A549 (cell line): ENCODE results near the gene STEAP1B. TPM values are rescaled to one million over a fixed set of nuclear protein-coding genes. Genes with fewer than 3 reads are reported as not detected.

Experiments
- ATAC-seq, 2 experiments: fragments of 200-7000 bp in 1 of 2; fragments of >200 bp in 1 of 2; cut with Nextera tagmentation in 1 of 2; cut with Tn5 transposase in 1 of 2; 3 replicates each; pipeline versions ENCODE4 v1.8.0 to v1.9.1; 2018 to 2020; ENCODE audit warnings: mild to moderate bottlenecking in 1 of 2, moderate library complexity in 1 of 2
- CTCF ChIA-PET: fragments of 300-600 bp; sonication (Branson Sonifier 250); formaldehyde crosslinking; extraction: SDS; loops from one replicate; lab custom pipeline; 2021; ENCODE audit warnings: antibody characterized with exemption, inconsistent platforms; lab: Yijun Ruan, JAX
- POLR2A ChIA-PET: fragments of 350-600 bp; formaldehyde crosslinking; extraction: SDS; loops from one replicate; lab custom pipeline; 2021; ENCODE audit warnings: antibody characterized with exemption, inconsistent platforms; lab: Yijun Ruan, JAX
- DNase-seq, 2 experiments: peaks; one replicate each; pipeline versions ENCODE4 v3.0.0 to v3.0.0-alpha.2; 2011 to 2016; ENCODE audit warnings: low read depth in 1 of 2, low spot score in 1 of 2
- FAIRE-seq: peaks from 2 replicates; lab custom pipeline; 2011; peaks lifted over from hg19 to GRCh38; lab: Jason Lieb, UNC
- H3K27ac ChIP-seq, 2 experiments: fragments of >200 bp; sonication (Bioruptor Twin); formaldehyde crosslinking; 3 replicates each; pipeline ENCODE4 v1.5.1; 2016 to 2017
- H3K4me1 ChIP-seq: fragments of >200 bp; sonication (Bioruptor Twin); formaldehyde crosslinking; 3 replicates; pipeline ENCODE4 v1.6.1; 2016
- H3K4me2 ChIP-seq: fragments of >200 bp; sonication (Bioruptor Twin); formaldehyde crosslinking; 3 replicates; pipeline ENCODE4 v1.6.1; 2016
- H3K4me3 ChIP-seq: fragments of >200 bp; sonication (Bioruptor Twin); formaldehyde crosslinking; 3 replicates; pipeline ENCODE4 v1.5.1; 2016
- H3K9me3 ChIP-seq: fragments of >200 bp; sonication (Bioruptor Twin); formaldehyde crosslinking; 3 replicates; pipeline ENCODE4 v1.6.1; 2016
- CBX2 ChIP-seq: fragments of 200-600 bp; sonication (generic); IDR thresholded peaks from 2 replicates; pipeline ENCODE4 v1.6.1; 2016; ENCODE audit warnings: low read depth, mild to moderate bottlenecking, borderline replicate concordance
- CBX8 ChIP-seq: fragments of 200-600 bp; sonication (generic); IDR thresholded peaks from 2 replicates; pipeline ENCODE4 v1.6.1; 2016
- CEBPB ChIP-seq, 2 experiments: fragments of >200 bp in 1 of 2; sonication (Bioruptor Twin) in 1 of 2; formaldehyde crosslinking in 1 of 2; IDR thresholded peaks; 2 replicates each; pipeline ENCODE4 v1.6.1; 2012 to 2016
- CHD4 ChIP-seq: fragments of 200-600 bp; sonication (generic); IDR thresholded peaks from 2 replicates; pipeline ENCODE4 v1.6.1; 2016; ENCODE audit warnings: antibody characterized with exemption, mild to moderate bottlenecking, borderline replicate concordance
- CTCF ChIP-seq: fragments of >200 bp; sonication (Bioruptor Twin); formaldehyde crosslinking; IDR thresholded peaks from 3 replicates; pipeline ENCODE4 v1.5.1; 2016
- EHF ChIP-seq: fragments of 250-450 bp; sonication (Bioruptor Pico); IDR thresholded peaks from 2 replicates; pipeline ENCODE4 v1.5.0; 2020; ENCODE audit warnings: mild to moderate bottlenecking
- FOSB ChIP-seq: fragments of 250-450 bp; sonication (Bioruptor Pico); IDR thresholded peaks from 2 replicates; pipeline ENCODE4 v1.5.0; 2020; ENCODE audit warnings: mild to moderate bottlenecking, moderate library complexity
- FOSL2 ChIP-seq, 2 experiments: fragments of 450-650 bp in 1 of 2; fragments of >200 bp in 1 of 2; sonication (Bioruptor Twin) in 1 of 2; formaldehyde crosslinking; IDR thresholded peaks; 2 replicates each; pipeline versions ENCODE4 v1.5.0 to v1.6.1; 2016 to 2020; ENCODE audit warnings: mild to moderate bottlenecking in 1 of 2, moderate library complexity in 1 of 2
- FOXS1 ChIP-seq: fragments of 250-450 bp; sonication (Bioruptor Pico); IDR thresholded peaks from 2 replicates; pipeline ENCODE4 v1.5.0; 2020; ENCODE audit warnings: mild to moderate bottlenecking, moderate library complexity
- GATA3 ChIP-seq: IDR thresholded peaks from 2 replicates; pipeline ENCODE4 v1.6.1; 2012; ENCODE audit warnings: borderline replicate concordance
- HMGXB4 ChIP-seq: fragments of 250-450 bp; sonication (Bioruptor Pico); IDR thresholded peaks from 2 replicates; pipeline ENCODE4 v1.5.0; 2021; ENCODE audit warnings: mild to moderate bottlenecking, moderate library complexity, borderline replicate concordance
- HOXA7 ChIP-seq: fragments of 250-450 bp; sonication (Bioruptor Pico); IDR thresholded peaks from 2 replicates; pipeline ENCODE4 v1.5.0; 2020; ENCODE audit warnings: mild to moderate bottlenecking, moderate library complexity
- HOXB13 ChIP-seq: fragments of 250-450 bp; sonication (Bioruptor Pico); IDR thresholded peaks from 2 replicates; pipeline ENCODE4 v1.5.0; 2020; ENCODE audit warnings: low read depth, mild to moderate bottlenecking, moderate library complexity
- HOXB5 ChIP-seq: fragments of 250-450 bp; sonication (Bioruptor Pico); IDR thresholded peaks from 2 replicates; pipeline ENCODE4 v1.5.0; 2020; ENCODE audit warnings: mild to moderate bottlenecking, moderate library complexity
- JUNB ChIP-seq: fragments of >200 bp; sonication (Bioruptor Twin); formaldehyde crosslinking; IDR thresholded peaks from 2 replicates; pipeline ENCODE4 v1.6.1; 2016
- MAFK ChIP-seq: fragments of 450-650 bp; IDR thresholded peaks from 2 replicates; pipeline ENCODE4 v1.6.1; 2014; ENCODE audit not compliant: partially characterized antibody
- MAX ChIP-seq: IDR thresholded peaks from 2 replicates; pipeline ENCODE4 v1.6.1; 2012
- MYC ChIP-seq: IDR thresholded peaks from 2 replicates; pipeline ENCODE4 v1.6.1; 2012; ENCODE audit warnings: mild to moderate bottlenecking, inconsistent platforms, low read length, improper control_type of control experiment, borderline replicate concordance
- NR3C1 ChIP-seq: fragments of >200 bp; sonication (Bioruptor Twin); formaldehyde crosslinking; IDR thresholded peaks from 3 replicates; pipeline ENCODE4 v1.6.1; 2017
- PHF8 ChIP-seq: fragments of 200-600 bp; sonication (generic); IDR thresholded peaks from 2 replicates; pipeline ENCODE4 v1.6.1; 2016; ENCODE audit warnings: low read depth, mild to moderate bottlenecking, antibody characterized with exemption, moderate library complexity, borderline replicate concordance
- RAD21 ChIP-seq, 2 experiments: fragments of >200 bp in 1 of 2; sonication (Bioruptor Twin) in 1 of 2; formaldehyde crosslinking in 1 of 2; IDR thresholded peaks in 1 of 2; conservative IDR thresholded peaks in 1 of 2; 2 replicates in 1 of 2; 3 replicates in 1 of 2; pipeline ENCODE4 v1.6.1; 2012 to 2018; ENCODE audit warnings: inconsistent platforms in 1 of 2
- TP53 ChIP-seq: fragments of 250-450 bp; sonication (Bioruptor Pico); IDR thresholded peaks from 2 replicates; pipeline ENCODE4 v1.5.0; 2021; ENCODE audit warnings: mild to moderate bottlenecking, moderate library complexity
- ZFP36 ChIP-seq: fragments of 450-650 bp; IDR thresholded peaks from 2 replicates; pipeline ENCODE4 v1.6.1; 2014; ENCODE audit warnings: borderline replicate concordance; ENCODE audit not compliant: partially characterized antibody
- ZSCAN20 ChIP-seq: fragments of 250-450 bp; sonication (Bioruptor Pico); IDR thresholded peaks from 2 replicates; pipeline ENCODE4 v1.8.0; 2022; ENCODE audit warnings: mild to moderate bottlenecking, moderate library complexity
- WGBS: methylation state at CpG from one replicate; pipeline ENCODE4 v1.1.6; 2017; ENCODE audit errors: missing lambda C conversion rate; 5-methylcytosine and 5-hydroxymethylcytosine counted together
- polyA plus RNA-seq, 4 experiments: library from polyadenylated mRNA; depleted of rRNA in 3 of 4; stranded (reverse); fragments of >200 nt; fragmentation: RNase III in 1 of 4; extraction: RNeasy Plus Mini Kit Qiagen cat#74134 plus additional on column Dnase treatment in 1 of 4; gene quantifications; 2 replicates in 3 of 4; 3 replicates in 1 of 4; pipeline ENCODE4 v1.2.3, GENCODE V29; 2011 to 2017
- TF ChIP-seq, protein P1 (sequence below): IDR thresholded peaks from 2 replicates; pipeline ENCODE4 v1.6.1; 2012

Gene STEAP1B
- polyA plus RNA-seq, 2 of the 4 experiments (the other 2 are of a cell fraction): 0.08 to 0.22 TPM

- ATAC-seq: no peak
- Histone ChIP-seq H3K4me2 (peak overlapping the region; percentile 60; the same call in 1 of the 3 replicates), H3K4me1 (no peaks in the 10 kb centered on the region), H3K27ac (no peak overlapping the region), H3K4me3 (no peak overlapping the region), H3K9me3 (no peaks in the 10 kb centered on the region)
- ChIA-PET POLR2A (no interaction called here), CTCF (interaction anchor here (0.6 to 1.3 kb wide), 10 partner anchors 8 to 337 kb away, joined by 3 to 4 read pairs (median 3); no protein-coding TSS in a partner anchor)
- 18% methylated on average over 4 of the region's 4 CpGs for WGBS
- DNase-seq: no peak
- FAIRE-seq: no peak
- TF ChIP-seq HMGXB4: no peak
- TF ChIP-seq ZFP36: no peak
- no peak for TF ChIP-seq FOXS1
- TF ChIP-seq PHF8: no peak
- no peak for TF ChIP-seq NR3C1
- TF ChIP-seq HOXA7 (CRISPR knock-in tag): no peak
- TF ChIP-seq CTCF: no peak
- TF ChIP-seq JUNB: no peak
- TF ChIP-seq EHF (CRISPR knock-in tag): no peak
These were observed 46.9 kb downstream of the STEAP1B start for GRCh38 chr7:22452960-22453558.

- no peak for FAIRE-seq
- Histone ChIP-seq H3K27ac (no peak overlapping the region), H3K9me3 (no peaks in the 10 kb centered on the region), H3K4me3 (peak overlapping the region; percentile 21; the same call in 2 of the 3 replicates), H3K4me2 (peak overlapping the region; percentile 60), H3K4me1 (no peaks in the 10 kb centered on the region)
- ATAC-seq: peak; percentile 77 to 91
- ChIA-PET POLR2A (no interaction called here), CTCF (interaction anchor here (0.7 to 1.5 kb wide), 12 partner anchors 9 to 336 kb away, joined by 3 to 4 read pairs (median 3); no protein-coding TSS in a partner anchor)
- WGBS: 13% methylated on average over 19 of the region's 19 CpGs
- peak; percentile 31 to 36 for DNase-seq
- TF ChIP-seq, protein P1, sequence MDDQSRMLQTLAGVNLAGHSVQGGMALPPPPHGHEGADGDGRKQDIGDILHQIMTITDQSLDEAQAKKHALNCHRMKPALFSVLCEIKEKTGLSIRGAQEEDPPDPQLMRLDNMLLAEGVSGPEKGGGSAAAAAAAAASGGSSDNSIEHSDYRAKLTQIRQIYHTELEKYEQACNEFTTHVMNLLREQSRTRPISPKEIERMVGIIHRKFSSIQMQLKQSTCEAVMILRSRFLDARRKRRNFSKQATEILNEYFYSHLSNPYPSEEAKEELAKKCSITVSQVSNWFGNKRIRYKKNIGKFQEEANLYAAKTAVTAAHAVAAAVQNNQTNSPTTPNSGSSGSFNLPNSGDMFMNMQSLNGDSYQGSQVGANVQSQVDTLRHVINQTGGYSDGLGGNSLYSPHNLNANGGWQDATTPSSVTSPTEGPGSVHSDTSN: no peak
- no peak for TF ChIP-seq CEBPB (IDR thresholded peaks at IDR 0.05)
- TF ChIP-seq CHD4: no peak
- no peak for TF ChIP-seq CBX2
- no peak for TF ChIP-seq FOSB
- no peak for TF ChIP-seq ZSCAN20 (CRISPR knock-in tag)
- TF ChIP-seq RAD21 (conservative IDR thresholded peaks at IDR 0.05 in 1 of 2, IDR thresholded peaks at IDR 0.05 in 1 of 2): peak; percentile 23 to 24; a peak in 2 of 5 replicates
- peak; percentile 61 for TF ChIP-seq CTCF
- no peak for TF ChIP-seq TP53 (CRISPR knock-in tag)
- no peak for TF ChIP-seq GATA3
- TF ChIP-seq CBX8: 0 out of 2 replicates have a peak, but pooled peaks have one; percentile 28
- no peak for TF ChIP-seq JUNB
- no peak for TF ChIP-seq MYC
- TF ChIP-seq HOXB13 (CRISPR knock-in tag): no peak
- no peak for TF ChIP-seq HOXB5 (CRISPR knock-in tag)
- no peak for TF ChIP-seq HMGXB4
- no peak for TF ChIP-seq EHF (CRISPR knock-in tag)
- peak; percentile 85 for TF ChIP-seq MAFK
- TF ChIP-seq MAX: no peak
- TF ChIP-seq FOSL2 (IDR thresholded peaks at IDR 0.05): no peak
- no peak for TF ChIP-seq FOSL2 (CRISPR knock-in tag; IDR thresholded peaks at IDR 0.05)
- TF ChIP-seq PHF8: no peak
These were observed 47.6 kb downstream of the STEAP1B start for GRCh38 chr7:22452142-22452959.
